ENCODE measurements around the gene CACHD1. TPM values are rescaled to one million over a fixed set of nuclear protein-coding genes. Genes with fewer than 3 reads are reported as not detected.

Gene CACHD1
- total RNA-seq, 3 donors from 2014 or later (not counting 1 experiment from before 2014, with no cell fraction given) = not detected

DNA sequence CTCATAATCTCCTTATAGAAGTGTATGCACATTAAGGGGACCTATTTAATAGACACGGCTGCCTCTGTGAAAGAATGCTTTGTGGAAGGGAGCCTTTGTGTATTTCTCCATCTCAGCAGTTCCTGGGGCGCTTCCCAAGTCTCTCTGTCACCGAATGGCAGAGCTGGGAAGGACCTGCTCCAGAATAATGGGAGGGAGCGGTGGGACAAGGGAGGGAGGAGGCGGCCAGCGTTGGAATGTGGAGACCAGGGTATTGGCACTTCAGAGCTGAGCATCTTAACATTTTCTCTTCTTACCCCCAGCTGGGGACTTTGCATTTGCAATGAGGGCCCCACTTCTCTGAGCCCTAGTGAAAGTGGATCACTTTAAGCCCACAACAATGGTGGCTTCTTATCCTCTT is 23.9 kb downstream of the CACHD1 start:
- 90% methylated on average over 5 of the region's 6 CpGs for WGBS (ENCODE audit: insufficient coverage)
- Mint-ChIP-seq H3K4me1 (no peaks in the 10 kb centered on the region), H3K27me3 (ENCODE audit: low read depth in 2 of 2) (peaks cover 10 to 14% of the 10 kb centered on the region in 2 donors), H3K4me3 (no peak overlapping the region), H3K36me3 (no peaks in the 10 kb centered on the region), H3K27ac (no peak overlapping the region), H3K9me3 (no peaks in the 10 kb centered on the region)
- TF ChIP-seq, protein P1, sequence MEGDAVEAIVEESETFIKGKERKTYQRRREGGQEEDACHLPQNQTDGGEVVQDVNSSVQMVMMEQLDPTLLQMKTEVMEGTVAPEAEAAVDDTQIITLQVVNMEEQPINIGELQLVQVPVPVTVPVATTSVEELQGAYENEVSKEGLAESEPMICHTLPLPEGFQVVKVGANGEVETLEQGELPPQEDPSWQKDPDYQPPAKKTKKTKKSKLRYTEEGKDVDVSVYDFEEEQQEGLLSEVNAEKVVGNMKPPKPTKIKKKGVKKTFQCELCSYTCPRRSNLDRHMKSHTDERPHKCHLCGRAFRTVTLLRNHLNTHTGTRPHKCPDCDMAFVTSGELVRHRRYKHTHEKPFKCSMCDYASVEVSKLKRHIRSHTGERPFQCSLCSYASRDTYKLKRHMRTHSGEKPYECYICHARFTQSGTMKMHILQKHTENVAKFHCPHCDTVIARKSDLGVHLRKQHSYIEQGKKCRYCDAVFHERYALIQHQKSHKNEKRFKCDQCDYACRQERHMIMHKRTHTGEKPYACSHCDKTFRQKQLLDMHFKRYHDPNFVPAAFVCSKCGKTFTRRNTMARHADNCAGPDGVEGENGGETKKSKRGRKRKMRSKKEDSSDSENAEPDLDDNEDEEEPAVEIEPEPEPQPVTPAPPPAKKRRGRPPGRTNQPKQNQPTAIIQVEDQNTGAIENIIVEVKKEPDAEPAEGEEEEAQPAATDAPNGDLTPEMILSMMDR (IDR thresholded peaks at IDR 0.05) = no peak
- H3K4me3 ChIP-seq (ENCODE audit: low read length) = no peak overlapping the region
- no peaks in the 10 kb centered on the region for H3K4me1 ChIP-seq (ENCODE audit: control insufficient read depth, insufficient read depth, low read length)
- no peaks in the 10 kb centered on the region for H3K36me3 ChIP-seq (ENCODE audit: control insufficient read depth, insufficient read depth, low read length)
- no peak for ATAC-seq
- no peaks in the 10 kb centered on the region for H3K9me3 ChIP-seq (ENCODE audit: control insufficient read depth, insufficient read depth, low read length)
- peaks cover 2% of the 10 kb centered on the region for H3K27me3 ChIP-seq (ENCODE audit: control insufficient read depth, insufficient read depth, low read length)
- intact Hi-C loops (cut with micrococcal nuclease) = no loop called here
- no peak overlapping the region for H3K27ac ChIP-seq (ENCODE audit: low read length)
- DNase-seq = no peak

DNA sequence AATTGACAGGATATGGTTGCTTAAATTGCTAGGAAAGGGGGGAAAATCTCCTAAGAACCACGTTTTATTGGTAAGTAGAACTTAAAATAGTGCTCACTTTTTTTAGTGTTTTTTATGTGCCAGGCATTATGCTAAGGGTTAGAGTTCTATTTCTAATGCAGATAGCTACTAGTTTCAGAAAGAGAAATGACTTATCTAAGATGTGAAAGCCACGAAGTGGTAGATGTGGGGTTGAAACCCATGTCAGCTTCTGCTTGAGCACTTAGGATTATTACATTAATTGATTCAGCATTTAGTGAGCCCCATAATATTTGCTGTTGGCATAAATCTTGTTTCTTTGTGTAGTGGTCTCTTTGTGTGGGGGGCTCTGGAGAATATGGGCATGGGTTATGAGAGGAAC is 24.7 kb downstream of the CACHD1 start:
- no peaks in the 10 kb centered on the region for H3K36me3 Mint-ChIP-seq
- no peaks in the 10 kb centered on the region for H3K4me1 Mint-ChIP-seq
- TF ChIP-seq, protein P1 (IDR thresholded peaks at IDR 0.05) = no peak
- Histone ChIP-seq H3K9me3 (ENCODE audit: control insufficient read depth, insufficient read depth, low read length) (no peaks in the 10 kb centered on the region), H3K36me3 (ENCODE audit: control insufficient read depth, insufficient read depth, low read length) (no peaks in the 10 kb centered on the region), H3K27me3 (ENCODE audit: control insufficient read depth, insufficient read depth, low read length) (peaks cover 2% of the 10 kb centered on the region), H3K27ac (ENCODE audit: low read length) (no peak overlapping the region), H3K4me1 (ENCODE audit: control insufficient read depth, insufficient read depth, low read length) (no peaks in the 10 kb centered on the region), H3K4me3 (ENCODE audit: low read length) (no peak overlapping the region)
- ATAC-seq (no peak), DNase-seq (no peak)
- no peaks in the 10 kb centered on the region for H3K9me3 Mint-ChIP-seq
- H3K4me3 Mint-ChIP-seq = no peak overlapping the region
- no peak overlapping the region for H3K27ac Mint-ChIP-seq
- intact Hi-C loops (cut with micrococcal nuclease) = no loop called here
- 77% methylated on average over 1 of the region's 2 CpGs for WGBS (ENCODE audit: insufficient coverage)
- peaks cover 10 to 14% of the 10 kb centered on the region in 2 donors for H3K27me3 Mint-ChIP-seq (ENCODE audit: low read depth in 2 of 2)

DNA sequence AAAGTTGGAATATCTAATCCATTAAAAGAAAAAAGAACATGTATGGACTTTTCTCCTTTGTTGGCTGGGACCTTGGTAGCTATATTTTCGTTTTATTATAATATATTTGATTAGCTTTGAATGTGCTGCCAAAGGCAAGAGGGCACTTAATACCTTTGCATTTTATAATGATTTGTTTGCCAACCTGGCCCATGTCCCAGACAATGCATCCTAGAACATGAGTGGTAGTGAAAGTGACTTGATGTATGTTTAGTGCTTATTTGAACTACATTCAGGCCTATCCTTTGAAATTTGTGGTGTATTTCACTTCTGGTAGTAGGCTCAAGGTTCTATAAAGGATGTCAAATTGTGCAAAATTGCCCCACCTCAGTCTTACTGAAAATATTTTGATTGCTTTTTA is 25.9 kb downstream of the CACHD1 start:
- intact Hi-C loops (cut with micrococcal nuclease) = no loop called here
- H3K4me1 ChIP-seq (ENCODE audit: control insufficient read depth, insufficient read depth, low read length) = no peaks in the 10 kb centered on the region
- H3K9me3 ChIP-seq (ENCODE audit: control insufficient read depth, insufficient read depth, low read length) = no peaks in the 10 kb centered on the region
- no peak for DNase-seq
- peaks cover 13 to 14% of the 10 kb centered on the region in 2 donors for H3K27me3 Mint-ChIP-seq (ENCODE audit: low read depth in 2 of 2)
- H3K36me3 ChIP-seq (ENCODE audit: control insufficient read depth, insufficient read depth, low read length) = no peaks in the 10 kb centered on the region
- H3K27me3 ChIP-seq (ENCODE audit: control insufficient read depth, insufficient read depth, low read length) = peaks cover 2% of the 10 kb centered on the region
- no peak overlapping the region for H3K27ac Mint-ChIP-seq
- WGBS (ENCODE audit: insufficient coverage) = no CpG with 5 or more reads among the region's 1 CpG
- H3K4me3 Mint-ChIP-seq = no peak overlapping the region
- H3K9me3 Mint-ChIP-seq = no peaks in the 10 kb centered on the region
- H3K27ac ChIP-seq (ENCODE audit: low read length) = no peak overlapping the region
- TF ChIP-seq, protein P1 (IDR thresholded peaks at IDR 0.05) = no peak
- no peaks in the 10 kb centered on the region for H3K4me1 Mint-ChIP-seq
- no peaks in the 10 kb centered on the region for H3K36me3 Mint-ChIP-seq
- ATAC-seq = no peak
- H3K4me3 ChIP-seq (ENCODE audit: low read length) = no peak overlapping the region

GRCh38 chr1:64496606-64497005 is 26.7 kb downstream of the CACHD1 start:
- Mint-ChIP-seq H3K4me3 (no peak overlapping the region), H3K36me3 (no peaks in the 10 kb centered on the region), H3K4me1 (no peaks in the 10 kb centered on the region), H3K27ac (no peak overlapping the region), H3K27me3 (ENCODE audit: low read depth in 2 of 2) (peaks cover 13 to 20% of the 10 kb centered on the region in 2 donors), H3K9me3 (no peaks in the 10 kb centered on the region)
- Histone ChIP-seq H3K27ac (ENCODE audit: low read length) (no peak overlapping the region), H3K4me1 (ENCODE audit: control insufficient read depth, insufficient read depth, low read length) (no peaks in the 10 kb centered on the region), H3K36me3 (ENCODE audit: control insufficient read depth, insufficient read depth, low read length) (no peaks in the 10 kb centered on the region), H3K27me3 (ENCODE audit: control insufficient read depth, insufficient read depth, low read length) (peaks cover 2% of the 10 kb centered on the region), H3K4me3 (ENCODE audit: low read length) (no peak overlapping the region), H3K9me3 (ENCODE audit: control insufficient read depth, insufficient read depth, low read length) (no peaks in the 10 kb centered on the region)
- intact Hi-C loops (cut with micrococcal nuclease) = no loop called here
- ATAC-seq (no peak), DNase-seq (no peak)
- TF ChIP-seq, protein P1 (IDR thresholded peaks at IDR 0.05) = no peak
- WGBS (ENCODE audit: insufficient coverage) = 72% methylated on average over 3 of the region's 4 CpGs

Data from natural killer cell (primary cell).